ENCODE measurements around the gene PTPN14.
"Not testable (repeated sequence)": the region's sequence is repeated elsewhere in the genome, so short reads cannot be mapped to it uniquely, and the experiment has no call there.

Gene PTPN14

DNA sequence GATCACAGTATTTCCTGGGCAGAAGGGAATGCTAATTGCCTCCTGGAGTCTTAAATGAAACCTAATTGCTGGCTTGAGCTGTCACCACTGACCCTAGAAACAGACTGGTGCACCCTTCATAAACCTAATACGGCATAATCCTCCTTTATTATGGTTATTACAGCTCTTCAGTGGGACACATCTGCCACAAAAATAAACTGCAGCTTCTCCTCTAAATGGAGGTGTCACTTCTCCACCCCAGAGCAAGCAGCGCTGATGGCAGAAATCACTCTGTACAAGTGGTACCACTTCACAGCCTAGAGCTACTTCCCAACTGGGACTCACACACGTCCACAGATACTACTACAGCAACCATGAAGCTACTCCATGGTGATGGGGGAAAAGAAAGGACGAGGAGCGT, 11.1 kb downstream of the PTPN14 start:
- DNase-seq = no peak

DNA sequence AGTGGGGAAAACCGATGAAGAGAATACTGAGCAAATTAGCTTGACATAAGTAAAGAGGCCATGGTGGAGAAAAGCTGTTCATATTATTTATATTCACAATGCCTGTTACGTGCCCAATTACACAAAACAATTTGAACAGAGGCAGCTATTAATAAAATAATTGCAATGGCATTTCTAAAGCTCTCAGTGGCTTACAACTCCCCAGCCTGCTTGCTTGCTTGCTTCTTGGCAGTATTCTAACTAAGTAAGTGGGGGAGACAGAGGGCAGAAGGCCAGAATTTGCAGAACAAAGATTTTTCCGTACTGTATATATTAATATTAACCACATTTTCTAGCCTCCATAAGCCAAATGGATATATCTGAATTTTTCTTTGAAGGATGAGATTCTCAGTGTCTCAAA, 12.9 kb downstream of the PTPN14 start:
- DNase-seq = no peak

DNA sequence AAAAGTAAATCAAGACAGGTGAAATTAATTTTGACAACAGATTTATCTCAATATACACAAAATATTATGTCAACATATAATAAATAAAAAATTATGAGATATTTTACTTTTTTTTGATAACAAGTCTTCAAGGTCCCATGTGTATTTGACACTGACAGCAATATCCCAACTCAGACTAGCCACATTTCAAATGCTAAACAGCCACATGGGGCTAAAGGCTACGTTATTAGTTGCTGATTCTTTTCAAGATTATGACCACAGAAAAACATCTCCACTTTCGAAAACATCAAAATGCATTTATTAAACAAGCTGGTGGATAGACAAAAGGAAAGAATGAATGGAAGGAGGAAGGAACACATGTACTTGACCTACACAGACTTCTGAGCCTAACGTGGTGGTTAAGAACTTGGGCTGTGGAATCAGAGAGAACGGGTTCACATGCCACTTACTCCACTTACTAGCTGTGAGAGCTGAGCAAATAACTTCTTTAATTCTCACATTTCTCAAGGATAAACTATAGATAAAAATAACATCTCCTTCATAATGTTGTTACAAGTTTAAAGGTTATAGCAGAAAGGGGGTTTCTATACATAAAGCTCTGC, 13.4 kb downstream of the PTPN14 start:
- DNase-seq = no peak

DNA sequence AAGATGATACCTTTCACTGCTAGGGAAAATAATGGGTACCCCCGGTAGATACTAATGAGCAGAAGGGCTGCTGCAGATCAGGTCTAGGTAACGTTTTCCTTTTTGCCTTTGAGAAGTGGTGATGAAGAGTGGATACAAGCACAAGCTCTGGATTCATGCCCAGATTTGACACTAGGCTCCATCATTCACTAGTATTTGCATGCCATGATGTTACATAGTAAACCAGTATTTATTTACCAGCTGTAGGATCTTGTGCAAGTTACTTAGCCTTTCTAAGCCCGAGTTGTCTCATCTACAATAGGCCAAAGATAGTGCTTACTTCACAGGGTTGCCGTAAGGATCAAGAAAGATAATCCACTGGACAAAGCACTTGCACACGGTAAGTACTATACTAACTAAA, 14.2 kb downstream of the PTPN14 start:
- DNase-seq = peak; percentile 31

DNA sequence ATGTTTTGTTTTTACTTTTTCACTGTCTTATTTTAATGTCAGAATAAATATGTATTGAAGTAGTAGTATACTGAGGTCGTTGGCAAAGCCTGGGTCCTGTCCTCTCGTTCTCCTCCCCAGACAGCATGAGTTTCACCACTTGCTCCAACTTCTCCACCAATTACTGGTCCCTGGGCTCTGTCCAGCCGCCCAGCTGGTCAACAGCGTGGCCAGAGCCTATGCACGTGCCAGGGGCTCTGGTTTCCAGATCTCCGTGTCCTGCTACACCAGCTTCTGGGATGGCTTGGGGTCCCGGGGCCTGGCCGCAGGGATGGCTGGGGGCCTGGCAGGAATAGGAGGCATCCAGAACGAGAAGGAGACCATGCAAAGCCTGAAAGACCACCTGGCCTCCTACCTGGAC, 19.3 kb downstream of the PTPN14 start:
- no peak for DNase-seq

DNA sequence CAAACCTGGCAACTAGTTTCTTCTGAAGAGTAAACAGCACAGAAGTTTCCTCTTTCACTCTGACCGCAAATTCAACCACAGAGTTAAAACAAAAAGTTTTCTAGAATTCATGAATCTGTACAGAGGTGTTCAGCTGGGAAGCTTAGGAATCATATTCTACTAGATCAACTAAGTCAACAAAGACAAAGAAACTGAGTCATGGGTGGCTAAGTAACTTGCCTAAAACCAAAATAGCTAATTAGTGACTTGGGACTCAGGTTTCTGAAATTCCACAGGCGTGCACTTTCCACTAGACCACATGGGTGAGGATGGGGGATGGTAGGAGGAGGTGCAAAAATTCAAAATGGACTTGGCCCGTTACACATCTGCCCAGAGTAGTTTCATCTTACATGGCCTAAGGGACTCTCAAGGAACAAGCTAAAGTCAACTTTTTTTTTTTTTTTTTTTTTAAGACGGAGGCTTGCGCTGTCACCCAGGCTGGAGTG, 25.8 kb downstream of the PTPN14 start:
- no peak for DNase-seq

DNA sequence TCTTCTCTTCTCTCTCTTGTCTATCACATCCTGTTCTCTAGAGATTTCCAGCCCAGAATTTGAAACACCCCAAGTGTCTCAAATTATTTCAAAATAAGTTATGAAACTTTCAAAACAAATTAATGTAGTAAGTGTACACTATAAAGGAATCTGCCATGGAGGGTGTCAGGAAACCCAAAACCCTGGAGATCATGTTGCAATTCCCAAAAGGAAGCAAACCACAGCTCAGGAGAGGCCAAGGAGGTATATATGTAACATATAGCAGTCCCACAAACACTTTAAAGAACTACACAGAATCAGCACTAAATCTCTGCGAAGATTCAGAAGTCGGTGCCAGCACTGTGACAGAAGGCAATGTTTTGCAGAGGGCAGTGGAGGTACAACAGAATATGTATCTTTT, 26.6 kb downstream of the PTPN14 start:
- DNase-seq = no peak

DNA sequence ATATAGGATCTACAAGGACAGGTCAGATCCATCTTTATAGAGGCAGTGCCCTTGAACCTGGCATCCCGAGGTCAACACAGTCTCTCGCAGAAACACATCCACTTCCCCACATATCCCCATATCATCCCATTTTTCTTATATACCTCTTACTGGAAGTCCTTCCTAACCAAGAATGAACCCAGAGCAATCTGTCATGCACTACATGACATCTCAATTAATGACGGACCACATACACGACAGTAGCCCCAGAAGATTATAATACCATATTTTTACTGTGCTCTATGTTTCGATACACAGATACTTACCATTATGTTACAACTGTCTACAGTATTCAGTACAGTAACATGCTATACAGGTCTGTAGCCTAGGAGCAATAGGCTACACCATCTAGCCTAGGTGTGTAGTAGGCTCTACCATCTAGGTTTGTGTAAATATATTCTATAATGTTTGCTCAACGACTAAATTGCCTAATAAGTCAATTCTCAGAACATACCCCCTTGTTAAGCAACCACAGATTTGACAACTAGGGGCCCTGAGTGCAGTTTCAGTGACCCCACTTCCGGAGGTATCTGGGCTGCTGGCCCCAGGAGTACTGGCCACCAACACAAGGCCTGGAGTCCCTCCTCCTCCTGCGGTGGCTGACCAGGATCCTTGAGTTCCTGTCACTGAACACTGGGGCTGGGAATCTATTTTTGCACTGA, 28.1 kb downstream of the PTPN14 start:
- no peak for DNase-seq

DNA sequence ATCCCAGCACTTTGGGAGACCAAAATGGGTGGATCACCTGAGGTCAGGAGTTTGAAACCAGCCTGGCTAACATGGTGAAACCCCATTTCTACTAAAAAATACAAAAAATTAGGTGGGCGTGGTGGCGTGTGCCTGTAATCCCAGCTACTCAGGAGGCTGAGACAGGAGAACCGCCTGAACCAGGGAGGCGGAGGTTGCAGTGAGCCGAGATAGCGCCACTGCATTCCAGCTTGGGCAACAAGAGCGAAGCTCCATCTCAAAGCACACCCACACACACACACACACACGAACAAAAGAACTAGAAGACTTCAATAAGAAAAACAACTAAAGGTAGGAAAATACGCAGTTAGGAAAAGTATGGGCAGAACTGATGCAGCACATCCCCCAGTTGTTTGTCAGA, 29.9 kb downstream of the PTPN14 start:
- DNase-seq = not testable (repeated sequence)

DNA sequence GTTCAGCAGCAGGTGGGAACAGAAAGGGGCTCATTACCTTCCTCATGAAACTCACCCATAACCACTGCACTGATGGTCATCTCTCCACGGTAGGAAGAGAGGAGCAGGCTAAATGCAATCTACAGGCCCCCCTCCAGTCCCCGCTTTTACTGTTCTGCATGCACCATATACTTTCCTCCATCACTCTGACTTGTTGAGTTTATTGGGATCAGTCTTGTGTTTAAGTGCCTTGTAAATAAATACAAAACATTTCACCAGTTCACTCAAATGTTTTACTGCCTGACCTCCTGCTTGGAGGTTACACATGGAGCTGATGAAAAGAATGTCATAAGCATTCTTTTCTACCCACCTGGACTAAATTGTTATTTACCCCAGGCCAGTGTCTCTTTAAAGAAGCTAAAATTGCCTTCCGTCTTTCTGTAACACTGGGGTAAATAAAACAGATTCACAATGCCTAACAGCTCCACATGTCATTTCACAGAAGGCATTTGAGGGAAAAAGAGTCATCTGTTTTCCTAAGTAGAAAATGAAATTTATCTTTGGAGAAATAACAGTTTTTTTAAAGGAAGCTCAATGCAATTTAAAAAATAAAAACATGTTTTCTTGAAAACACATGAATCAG, 30.7 kb downstream of the PTPN14 start:
- DNase-seq = no peak

DNA sequence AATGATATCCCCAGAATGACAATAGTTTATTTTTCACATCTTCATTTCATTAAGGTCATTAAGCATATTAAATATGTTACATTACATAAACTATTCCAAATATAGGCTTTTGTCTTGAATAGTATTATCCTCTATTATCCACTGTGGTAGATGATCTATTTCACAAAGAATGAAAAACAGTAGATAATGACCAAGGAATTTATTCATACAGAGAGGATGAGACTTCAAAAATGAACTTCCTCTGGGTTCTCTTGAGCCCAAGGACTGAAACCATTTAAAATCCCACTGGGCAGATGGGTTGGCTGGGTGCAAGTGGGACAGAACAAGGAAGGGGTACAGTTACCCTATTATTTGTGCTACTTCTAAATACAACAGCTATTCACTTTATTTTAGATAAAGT, 33.0 kb downstream of the PTPN14 start:
- DNase-seq = no peak

DNA sequence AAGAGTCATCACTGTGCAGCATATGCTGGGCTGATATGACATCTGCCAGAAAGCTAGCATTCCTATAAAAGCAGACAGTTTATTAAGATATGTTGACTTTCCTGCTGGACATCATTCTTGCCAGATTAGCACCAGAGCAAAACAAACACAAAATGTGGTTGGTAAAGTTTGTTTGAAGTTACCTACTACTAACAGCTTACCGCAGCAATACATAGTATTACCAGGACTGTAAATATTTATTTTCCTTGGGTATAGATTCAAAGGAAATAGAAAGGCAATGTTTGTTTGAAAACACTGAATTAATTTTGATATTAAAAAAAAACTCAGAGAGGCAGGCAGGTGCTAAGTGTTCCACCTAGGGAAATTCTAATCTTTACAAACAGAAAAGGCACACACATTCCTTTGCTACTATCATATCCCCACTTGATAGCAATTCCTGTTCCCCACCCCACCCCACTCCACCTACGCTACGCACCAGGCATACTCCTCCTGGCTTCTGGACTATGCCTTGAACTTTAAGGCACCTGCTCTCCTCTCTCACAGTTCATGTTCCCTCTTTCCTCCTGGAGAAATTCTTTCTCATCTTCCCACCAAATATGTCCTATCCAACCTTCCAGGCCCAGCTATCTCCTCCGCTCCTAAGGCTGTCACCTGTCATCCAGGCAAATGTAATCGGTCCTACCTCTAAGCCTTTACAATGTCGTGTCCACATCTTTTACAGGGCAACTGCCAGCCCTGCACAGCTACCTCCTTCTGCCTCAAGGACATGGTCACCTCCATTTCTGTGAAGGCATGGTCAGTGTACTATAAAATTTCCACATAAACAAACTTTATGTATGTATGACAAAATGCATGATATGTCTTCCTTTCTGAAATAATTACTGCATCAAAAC, 34.7 kb downstream of the PTPN14 start:
- DNase-seq = no peak

DNA sequence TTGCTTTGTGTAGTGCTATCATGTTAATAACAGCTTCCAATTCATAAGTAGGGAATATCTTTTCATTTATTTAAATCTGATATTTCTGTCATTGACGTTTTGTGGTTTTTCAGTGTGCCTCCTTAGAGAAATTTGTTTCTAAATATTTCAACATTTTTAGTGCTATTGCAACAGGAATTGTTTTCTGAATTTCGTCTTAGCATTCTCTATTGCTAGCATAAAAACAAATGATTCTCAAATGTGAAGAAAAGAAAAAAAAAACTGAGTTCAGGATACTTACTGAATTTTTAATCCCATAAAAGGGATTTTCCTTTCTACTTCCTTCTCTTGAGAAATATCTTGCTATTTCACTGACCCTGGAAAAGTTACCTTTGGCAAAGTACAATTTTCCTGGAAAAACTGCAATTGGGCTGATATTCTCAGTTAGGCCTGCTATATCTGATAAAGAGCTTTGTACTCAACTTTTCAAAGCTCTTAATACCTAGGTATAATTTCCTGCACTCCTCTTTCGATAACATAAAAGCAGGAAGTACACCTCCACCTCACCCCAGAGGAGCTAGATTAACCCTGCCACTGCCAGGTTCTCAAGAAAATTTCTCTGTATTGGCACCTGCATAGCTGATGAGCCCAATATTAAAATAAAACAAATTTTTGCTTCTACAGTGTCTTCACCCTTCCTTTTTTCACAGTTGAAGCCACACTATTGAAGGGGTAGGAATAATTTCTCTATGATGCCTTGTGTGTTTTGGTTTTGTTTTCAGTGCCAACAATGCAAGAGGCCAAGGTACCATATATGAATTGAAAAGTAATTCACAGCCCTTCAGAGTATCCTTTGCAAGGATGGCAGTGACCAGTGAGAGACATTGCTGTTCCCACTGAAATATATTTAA, 35.6 kb downstream of the PTPN14 start:
- no peak for DNase-seq

DNA sequence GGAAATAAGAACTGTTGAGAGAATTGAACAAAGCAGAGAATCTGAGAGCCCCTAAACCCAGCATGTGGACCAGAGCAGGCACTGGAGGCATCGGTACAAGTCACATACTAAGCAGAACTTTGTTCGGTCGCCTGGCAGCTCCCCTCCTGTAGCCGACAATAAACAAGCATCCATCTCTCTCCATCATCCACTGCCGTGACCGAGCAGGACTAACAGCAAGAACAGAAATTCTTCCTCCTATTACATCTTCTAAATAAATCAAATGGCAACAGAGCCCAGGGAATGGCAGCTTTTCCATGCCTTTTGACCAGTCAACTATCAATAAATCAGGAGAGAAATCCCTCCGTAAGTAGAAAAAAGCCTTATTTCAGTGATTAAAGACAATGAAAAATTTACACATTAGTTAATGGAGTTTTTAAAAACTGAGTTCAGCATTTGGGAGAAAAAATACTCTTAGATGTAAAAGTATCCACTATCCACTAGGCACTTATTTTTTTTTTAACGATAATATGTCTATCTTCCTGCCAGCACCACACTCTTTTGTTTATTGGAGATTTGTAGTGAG, 36.5 kb downstream of the PTPN14 start:
- DNase-seq = no peak

DNA sequence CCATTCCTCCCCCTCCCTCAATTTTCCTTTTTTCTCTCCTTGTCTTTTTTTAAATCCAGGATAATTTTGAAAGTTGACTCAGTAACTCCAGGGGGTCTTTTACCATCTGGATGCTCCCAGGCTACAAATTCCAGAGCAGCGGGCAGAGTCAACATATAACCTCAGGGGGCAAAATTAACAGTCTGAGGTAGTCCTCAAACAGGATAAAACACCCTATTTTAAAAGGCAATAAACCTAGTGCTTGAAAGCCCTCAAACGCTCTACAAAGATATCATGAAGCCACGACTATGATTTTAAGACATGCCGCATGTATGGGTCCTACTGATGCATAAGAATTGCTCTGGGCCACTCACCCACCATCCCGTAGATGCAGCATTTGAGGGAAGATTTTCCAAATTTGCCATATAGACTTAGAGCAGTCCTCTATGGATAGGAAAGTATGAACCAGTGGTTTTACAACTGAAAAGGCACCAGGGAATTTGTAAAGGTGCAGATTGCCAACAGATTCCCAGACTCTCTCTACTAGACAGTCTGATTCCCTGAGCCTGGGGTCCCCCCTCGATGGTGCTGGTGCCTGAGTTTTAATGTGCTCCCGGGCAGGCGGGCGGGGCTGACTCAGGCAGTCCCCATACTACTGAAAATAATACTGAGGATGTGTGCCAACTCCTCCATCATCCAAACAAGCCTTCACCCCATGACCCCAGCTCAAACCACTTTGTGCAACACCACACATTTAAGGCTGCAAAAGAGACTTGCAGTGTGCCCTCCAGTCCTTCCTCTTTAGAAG, 37.2 kb downstream of the PTPN14 start:
- no peak for DNase-seq

DNA sequence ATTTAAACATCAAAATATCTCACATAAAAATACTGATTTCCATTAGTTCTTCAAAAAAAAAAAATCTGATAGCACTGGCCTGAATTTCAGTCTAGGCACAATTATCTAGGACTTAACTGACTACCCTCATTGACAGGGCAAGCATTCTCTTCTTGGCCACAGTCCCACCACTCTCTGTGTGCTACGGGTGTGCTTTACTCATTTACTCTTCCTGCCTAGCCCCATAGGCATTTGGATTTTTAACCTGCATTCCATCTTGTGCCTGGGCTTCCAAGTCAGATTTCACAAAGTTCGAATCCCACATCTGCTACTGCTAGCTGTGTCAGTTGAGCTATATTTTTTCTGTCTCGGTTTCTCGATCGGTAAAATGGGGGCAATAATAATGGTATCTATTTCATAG, 38.0 kb downstream of the PTPN14 start:
- no peak for DNase-seq

DNA sequence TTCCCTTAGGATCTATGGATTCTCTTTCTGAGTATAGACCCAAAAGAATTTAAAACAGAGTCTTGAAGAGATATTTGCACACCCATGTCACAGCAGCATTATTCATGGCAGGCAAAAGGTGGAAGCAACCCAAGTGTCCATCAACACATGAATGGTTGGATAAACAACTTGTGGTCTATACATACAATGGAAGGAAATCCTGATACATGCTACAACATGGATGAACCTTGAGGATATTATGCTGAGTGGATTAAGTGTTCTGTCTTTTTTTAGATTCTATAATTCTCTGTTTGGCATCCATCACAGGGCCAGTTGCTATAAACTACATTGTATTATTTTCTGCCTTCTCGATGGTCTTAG, 39.8 kb downstream of the PTPN14 start:
- no peak for DNase-seq

DNA sequence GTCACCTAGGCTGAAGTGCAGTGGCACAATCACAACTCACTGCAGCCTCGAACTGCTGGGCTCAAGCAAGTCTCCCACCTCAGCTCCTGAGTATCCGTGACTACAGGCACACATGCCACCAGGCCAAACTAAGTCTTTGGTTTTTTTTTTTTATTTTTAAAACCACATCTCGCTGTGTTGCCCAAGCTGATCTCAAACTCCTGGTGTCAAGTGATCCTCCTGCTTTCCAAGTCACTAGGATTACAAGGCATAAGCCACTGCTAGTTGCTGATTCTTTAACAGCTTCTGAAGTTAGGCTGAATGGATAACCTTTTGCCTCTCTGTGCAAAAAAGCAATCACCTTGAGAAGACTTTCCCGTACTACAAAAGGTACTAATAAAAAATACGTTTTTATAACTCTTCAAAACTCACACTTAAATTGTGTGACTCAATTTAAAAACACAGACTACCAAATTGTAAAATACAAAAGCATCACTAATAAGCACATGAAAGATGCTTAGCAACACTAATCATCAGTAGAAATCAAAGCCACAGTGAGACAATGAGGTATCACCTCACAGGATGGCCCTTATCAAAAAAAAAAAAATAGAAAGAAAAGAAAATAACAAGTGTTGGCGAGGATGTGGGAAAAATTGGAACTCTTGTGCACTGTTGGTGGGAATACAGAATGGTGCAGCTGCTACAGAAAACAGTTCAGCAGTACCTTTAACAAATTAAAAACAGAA, 40.3 kb downstream of the PTPN14 start:
- DNase-seq = no peak

DNA sequence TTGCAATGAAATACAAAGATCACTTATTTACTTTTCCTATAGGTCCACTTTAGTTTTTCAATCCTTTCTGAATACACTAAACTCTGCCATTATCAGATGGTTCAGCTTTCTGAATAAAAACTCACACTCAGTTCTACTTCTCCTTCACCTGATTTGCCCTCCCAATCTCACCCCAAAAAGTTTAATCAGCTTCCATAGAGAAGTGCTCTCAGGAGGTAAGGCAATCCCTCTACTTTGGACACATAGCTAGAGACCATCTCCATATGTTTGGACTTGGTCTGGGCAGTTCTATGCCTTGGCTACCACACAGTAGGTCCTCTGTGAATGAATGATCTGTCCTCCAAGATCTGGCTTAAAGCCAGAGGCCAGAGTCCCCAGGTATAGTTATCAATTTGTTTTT, 40.9 kb downstream of the PTPN14 start:
- DNase-seq = no peak

DNA sequence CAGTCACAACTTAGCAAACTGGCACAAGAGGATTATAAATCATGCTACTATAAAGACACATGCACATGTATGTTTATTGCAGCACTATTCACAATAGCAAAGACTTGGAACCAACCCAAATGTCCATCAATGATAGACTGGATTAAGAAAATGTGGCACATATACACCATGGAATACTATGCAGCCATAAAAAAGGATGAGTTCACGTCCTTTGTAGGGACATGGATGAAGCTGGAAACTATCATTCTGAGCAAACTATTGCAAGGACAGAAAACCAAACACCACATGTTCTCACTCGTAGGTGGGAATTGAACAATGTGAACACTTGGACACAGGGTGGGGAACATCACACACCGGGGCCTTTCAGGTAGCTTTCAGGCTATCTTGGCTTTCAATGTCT, 41.8 kb downstream of the PTPN14 start:
- DNase-seq = not testable (repeated sequence)

Measured in NCI-H2029 treated with DMSO at 0.1 percent for 48 hours (cell line).